Urinary bladder (tissue), 4 donors: Measurements from ENCODE around the gene PHF19. TPM values are rescaled to one million over a fixed set of nuclear protein-coding genes. Genes with fewer than 3 reads are reported as not detected.

ENCODE experiments used
- DNase-seq: peaks from one replicate; pipeline ENCODE4 v3.0.0-alpha.2; 2015; ENCODE audit errors: extremely low spot score
- H3K27ac ChIP-seq: one replicate; pipeline ENCODE4 v1.5.1; 2013; ENCODE audit warnings: low read depth, mild to moderate bottlenecking, moderate library complexity
- H3K36me3 ChIP-seq: one replicate; pipeline ENCODE4 v1.6.1; 2013; ENCODE audit warnings: mild to moderate bottlenecking, moderate library complexity; ENCODE audit not compliant: insufficient read depth
- H3K4me1 ChIP-seq: one replicate; pipeline ENCODE4 v1.6.1; 2013; ENCODE audit warnings: mild to moderate bottlenecking, moderate library complexity; ENCODE audit not compliant: insufficient read depth
- H3K4me3 ChIP-seq: one replicate; pipeline ENCODE4 v1.5.1; 2013; ENCODE audit warnings: low read depth, low read length
- WGBS: extraction: QIAGEN DNeasy Blood & Tissue Kit; methylation state at CpG from one replicate; pipeline ENCODE4 v1.1.7; 2013; 5-methylcytosine and 5-hydroxymethylcytosine counted together
- polyA plus RNA-seq: library from polyadenylated mRNA; stranded (reverse); fragments of 200-250 nt; gene quantifications from one replicate; pipeline ENCODE4 v1.2.3, GENCODE V29; 2013
- total RNA-seq: library from RNA; depleted of rRNA; stranded (reverse); fragments of >200 nt; gene quantifications from one replicate; pipeline ENCODE4 v1.2.3, GENCODE V29; 2014
- donor health status: healthy with polysubstance abuse.
- donor health status: healthy.

The PHF19 gene
- total and polyA plus RNA-seq, 2 donors, result 36.6 to 44.6 TPM

DNA sequence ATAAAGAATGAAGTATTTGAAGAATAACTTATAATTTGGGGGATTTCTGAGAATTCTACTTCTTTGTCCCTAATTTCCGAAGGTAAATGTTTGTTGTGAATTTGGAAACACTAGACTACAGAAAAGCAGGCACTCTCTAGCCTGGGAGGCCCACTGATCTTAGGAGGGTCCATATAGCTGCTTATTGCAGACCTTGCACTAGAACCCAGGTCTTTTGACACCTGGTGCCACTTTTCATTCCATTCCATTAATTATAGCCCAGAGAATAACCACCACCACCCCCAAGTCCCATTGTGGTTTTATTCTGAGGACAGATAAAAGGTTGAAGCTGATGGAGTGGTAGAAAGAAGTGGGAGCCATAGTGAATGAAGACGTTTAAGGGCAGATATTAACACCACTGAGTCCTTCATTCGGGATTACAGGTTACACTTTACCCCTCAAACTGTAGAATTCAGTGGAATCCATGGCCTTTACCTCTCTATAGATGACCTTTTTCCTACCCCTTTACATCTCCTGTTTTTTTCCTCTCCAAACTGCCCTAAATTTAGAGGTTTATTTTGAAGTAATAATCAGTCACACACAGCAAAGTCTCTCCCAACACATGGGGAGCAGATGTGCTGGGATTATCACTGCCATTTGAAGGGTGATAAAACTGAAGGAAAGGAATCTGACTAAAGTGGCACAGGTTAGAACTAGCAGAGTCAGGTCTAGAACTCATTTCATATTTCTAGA is 22.2 kb downstream of the PHF19 start:
- no peak for DNase-seq
- 75% methylated on average over 3 of the region's 3 CpGs for WGBS
- Histone ChIP-seq H3K27ac (no peak overlapping the region), H3K36me3 (no peaks in the 10 kb centered on the region), H3K4me3 (no peak overlapping the region), H3K4me1 (no peaks in the 10 kb centered on the region)

GRCh38 chr9:120853198-120853597 is 23.8 kb downstream of the PHF19 start:
- H3K4me1 ChIP-seq, result no peaks in the 10 kb centered on the region
- H3K4me3 ChIP-seq, result no peak overlapping the region
- WGBS, result 88% methylated on average over 6 of the region's 6 CpGs
- DNase-seq, result no peak
- H3K27ac ChIP-seq, result no peak overlapping the region
- no peaks in the 10 kb centered on the region for H3K36me3 ChIP-seq

DNA sequence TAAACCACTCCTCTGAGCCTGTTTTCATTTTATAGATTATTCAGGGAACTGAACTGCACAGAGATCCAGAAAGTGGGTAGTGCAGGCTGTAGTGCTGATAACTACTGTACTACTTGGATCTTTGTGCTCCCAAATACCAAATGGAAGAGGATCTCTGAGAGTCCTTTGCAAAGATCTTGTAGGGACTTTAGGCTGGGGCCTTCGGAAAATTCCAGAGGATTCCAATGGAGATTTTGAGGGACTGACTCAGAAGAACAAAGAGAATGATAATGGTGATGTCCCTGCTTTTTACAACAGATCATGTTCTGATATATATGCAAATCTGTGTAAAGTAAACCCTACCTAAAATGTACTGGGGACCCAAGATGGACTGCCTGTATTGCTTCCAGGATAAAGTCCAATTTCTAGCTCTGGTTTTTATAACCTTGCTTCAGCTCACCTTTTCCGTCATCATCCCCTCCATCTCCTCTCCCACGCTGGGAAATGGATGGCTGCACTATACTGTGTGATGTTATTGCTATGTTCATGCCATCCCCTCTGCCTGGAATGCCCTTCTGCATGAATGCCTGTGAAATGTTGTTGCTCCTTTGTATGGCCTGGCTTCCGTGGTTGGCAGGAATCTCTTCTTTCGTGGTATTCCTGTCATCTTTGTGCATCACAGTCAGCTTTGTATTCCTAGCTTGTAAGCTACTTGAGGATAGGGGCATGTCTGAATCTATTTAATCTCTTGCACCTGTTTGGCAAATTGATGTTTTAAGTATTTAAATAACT is 24.6 kb downstream of the PHF19 start:
- Histone ChIP-seq H3K36me3 (no peaks in the 10 kb centered on the region), H3K4me3 (no peak overlapping the region), H3K4me1 (no peaks in the 10 kb centered on the region), H3K27ac (no peak overlapping the region)
- DNase-seq, result no peak
- 78% methylated on average over 5 of the region's 5 CpGs for WGBS

DNA sequence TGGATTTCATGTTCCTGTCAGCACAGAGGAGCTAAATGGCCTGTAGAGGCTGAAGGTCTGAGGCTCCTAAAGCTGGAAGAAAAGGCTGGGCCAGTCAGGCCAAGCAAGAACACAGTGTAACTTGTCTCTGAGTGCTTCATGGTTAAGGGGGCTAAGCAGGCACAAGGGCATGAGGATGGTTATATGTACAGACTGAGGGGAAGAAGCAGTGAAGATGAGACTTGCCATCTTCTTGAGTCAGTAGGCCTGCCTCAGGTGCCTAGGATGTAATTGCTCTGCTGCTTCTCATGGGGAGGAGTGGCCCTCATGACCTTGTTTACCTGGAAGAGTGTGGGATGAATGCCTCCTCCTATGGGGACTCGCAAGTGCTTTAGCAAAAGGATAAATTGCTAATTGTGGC is 25.5 kb downstream of the PHF19 start:
- Histone ChIP-seq H3K27ac (no peak overlapping the region), H3K4me1 (no peaks in the 10 kb centered on the region), H3K36me3 (no peaks in the 10 kb centered on the region), H3K4me3 (no peak overlapping the region)
- no peak for DNase-seq
- WGBS, result 97% methylated on average over 1 of the region's 1 CpG

GRCh38 chr9:120850315-120850714 is 26.7 kb downstream of the PHF19 start:
- WGBS, result 93% methylated on average over 3 of the region's 3 CpGs
- Histone ChIP-seq H3K4me3 (no peak overlapping the region), H3K27ac (no peak overlapping the region), H3K4me1 (no peaks in the 10 kb centered on the region), H3K36me3 (no peaks in the 10 kb centered on the region)
- no peak for DNase-seq

- Histone ChIP-seq H3K4me1 (no peaks in the 10 kb centered on the region), H3K4me3 (no peak overlapping the region), H3K36me3 (no peaks in the 10 kb centered on the region), H3K27ac (no peak overlapping the region)
- no peak for DNase-seq
- 70% methylated on average over 1 of the region's 1 CpG for WGBS
These were observed 30.1 kb downstream of the PHF19 start for GRCh38 chr9:120846906-120847305.

DNA sequence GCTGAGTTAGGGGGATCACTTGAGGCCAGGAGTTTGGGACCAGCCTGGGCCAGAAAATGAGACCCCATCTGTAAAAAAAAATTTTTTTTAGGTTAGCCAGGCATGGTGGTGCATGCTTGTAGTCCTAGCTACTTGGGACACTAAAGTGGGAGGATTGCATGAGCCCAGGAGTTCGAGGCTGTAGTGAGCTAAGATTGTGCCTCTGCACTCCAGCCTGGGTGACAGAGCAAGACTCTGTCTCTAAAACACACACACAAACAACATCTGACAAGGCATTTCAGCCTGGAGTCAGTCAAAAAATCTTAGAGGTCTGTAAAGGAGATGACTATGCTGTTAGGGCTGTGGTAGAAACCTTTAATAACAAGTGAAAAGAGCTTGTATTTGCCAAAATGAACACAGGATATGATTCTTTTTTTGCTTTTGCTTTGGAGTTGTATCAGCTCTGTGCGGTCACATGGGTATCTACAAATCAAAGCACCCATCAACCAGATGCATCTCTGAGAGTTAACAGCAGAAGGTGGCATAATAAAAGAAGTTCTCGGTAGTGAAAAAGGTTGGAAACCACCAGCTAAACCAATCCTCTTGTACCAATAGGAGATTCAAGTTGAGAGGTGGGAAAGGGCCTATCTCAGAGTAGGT is 30.6 kb downstream of the PHF19 start:
- Histone ChIP-seq H3K4me3 (no peak overlapping the region), H3K4me1 (peaks cover 3% of the 10 kb centered on the region), H3K27ac (no peak overlapping the region), H3K36me3 (no peaks in the 10 kb centered on the region)
- no peak for DNase-seq
- 86% methylated on average over 3 of the region's 3 CpGs for WGBS

- H3K27ac ChIP-seq, result no peak overlapping the region
- no peaks in the 10 kb centered on the region for H3K36me3 ChIP-seq
- H3K4me1 ChIP-seq, result peaks cover 3% of the 10 kb centered on the region
- no peak overlapping the region for H3K4me3 ChIP-seq
- DNase-seq, result no peak
These were observed 31.7 kb downstream of the PHF19 start for GRCh38 chr9:120845255-120845654.

- peak; percentile 95 for DNase-seq
- peaks cover 3% of the 10 kb centered on the region for H3K4me1 ChIP-seq
- peak within 1 kb of the TSS; percentile 76 for H3K27ac ChIP-seq
- peak within 1 kb of the TSS; percentile 69 for H3K4me3 ChIP-seq
- H3K36me3 ChIP-seq, result no peaks in the 10 kb centered on the region
- 2% methylated on average over 62 of the region's 62 CpGs for WGBS
These were observed 34.1 kb downstream of the PHF19 start, which contains the start of gene PSMD5 for GRCh38 chr9:120842685-120843485. TSS of gene PSMD5 (minus strand) at chr9:120842922. CDS start at chr9:120842909, 13 bp downstream.

- no peak for DNase-seq
- Histone ChIP-seq H3K27ac (peak overlapping the region; percentile 62), H3K4me1 (peaks cover 3% of the 10 kb centered on the region), H3K36me3 (no peaks in the 10 kb centered on the region), H3K4me3 (peak overlapping the region; percentile 69)
- WGBS, result 28% methylated on average over 18 of the region's 18 CpGs
These were observed 34.9 kb downstream of the PHF19 start for GRCh38 chr9:120841930-120842684.

DNA sequence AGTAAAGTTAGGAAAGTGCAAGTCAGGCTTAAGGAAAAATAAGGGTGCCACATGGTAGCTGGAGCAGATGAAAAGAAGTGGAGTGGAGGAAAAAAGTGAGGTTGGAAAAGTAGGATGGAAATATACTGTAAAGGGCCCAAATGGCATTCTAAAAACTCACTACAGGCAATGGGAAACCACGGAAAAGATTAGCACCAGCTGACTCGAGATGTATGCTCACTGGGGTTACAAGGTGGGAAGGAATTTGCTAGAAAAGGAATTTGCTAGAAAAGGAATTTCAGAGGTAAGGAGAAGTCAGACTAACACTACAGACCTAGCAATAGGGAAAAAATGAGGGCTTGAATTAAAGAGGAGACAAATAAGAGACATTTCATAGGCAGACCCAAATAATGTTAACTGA is 37.8 kb downstream of the PHF19 start:
- DNase-seq, result no peak
- H3K36me3 ChIP-seq, result no peaks in the 10 kb centered on the region
- H3K4me1 ChIP-seq, result peaks cover 3% of the 10 kb centered on the region
- H3K4me3 ChIP-seq, result no peak overlapping the region
- WGBS, result 73% methylated on average over 2 of the region's 2 CpGs
- no peak overlapping the region for H3K27ac ChIP-seq

- Histone ChIP-seq H3K4me3 (no peak overlapping the region), H3K27ac (no peak overlapping the region), H3K36me3 (no peaks in the 10 kb centered on the region), H3K4me1 (peaks cover 3% of the 10 kb centered on the region)
- no peak for DNase-seq
- 68% methylated on average over 3 of the region's 3 CpGs for WGBS
These were observed 39.1 kb downstream of the PHF19 start for GRCh38 chr9:120837921-120838320.

- Histone ChIP-seq H3K4me3 (no peak overlapping the region), H3K36me3 (peaks cover 11% of the 10 kb centered on the region), H3K27ac (no peak overlapping the region), H3K4me1 (no peaks in the 10 kb centered on the region)
- 92% methylated on average over 7 of the region's 7 CpGs for WGBS
- DNase-seq, result no peak
These were observed 43.7 kb downstream of the PHF19 start for GRCh38 chr9:120833325-120833724.
